Smooth muscle cell (in vitro differentiated cells): Measurements from ENCODE around the gene ANKRD33B. TPM values are rescaled to one million over a fixed set of nuclear protein-coding genes. Genes with fewer than 3 reads are reported as not detected.
A peak's percentile ranks its signal among the peaks of the same experiment; 100 is the strongest.

ENCODE experiments used
- DNase-seq: peaks from one replicate; lab custom pipeline; 2025; ENCODE audit not compliant: unreplicated experiment; lab: John Stamatoyannopoulos, UW
- H2AFZ ChIP-seq: fragments of 200-600 bp; sonication (generic); 2 replicates; pipeline ENCODE4 v1.6.0; 2016; ENCODE audit warnings: antibody characterized with exemption, low read depth, mild to moderate bottlenecking
- H3F3A ChIP-seq: fragments of 200-600 bp; sonication (generic); 2 replicates; pipeline ENCODE4 v1.6.0; 2017; ENCODE audit warnings: antibody characterized with exemption, low read depth
- H3K27ac ChIP-seq: fragments of 200-600 bp; sonication (generic); 2 replicates; pipeline ENCODE4 v1.5.1; 2016; ENCODE audit warnings: low read depth, mild to moderate bottlenecking
- H3K27me3 ChIP-seq: fragments of 200-600 bp; sonication (generic); 2 replicates; pipeline ENCODE4 v1.6.1; 2016; ENCODE audit warnings: low read depth, mild to moderate bottlenecking
- H3K36me3 ChIP-seq: fragments of 200-600 bp; sonication (generic); 2 replicates; pipeline ENCODE4 v1.5.1; 2016; ENCODE audit warnings: low read depth
- H3K4me1 ChIP-seq: fragments of 200-600 bp; sonication (generic); 2 replicates; pipeline ENCODE4 v1.5.1; 2016; ENCODE audit warnings: low read depth
- H3K4me2 ChIP-seq: fragments of 200-600 bp; sonication (generic); 2 replicates; pipeline ENCODE4 v1.6.0; 2016; ENCODE audit warnings: mild to moderate bottlenecking
- H3K4me3 ChIP-seq: fragments of 200-600 bp; sonication (generic); 2 replicates; pipeline ENCODE4 v1.5.1; 2016; ENCODE audit warnings: mild to moderate bottlenecking
- H3K79me2 ChIP-seq: fragments of 200-600 bp; sonication (generic); 2 replicates; pipeline ENCODE4 v1.6.0; 2016; ENCODE audit warnings: low read depth, mild to moderate bottlenecking
- H3K9ac ChIP-seq: fragments of 200-600 bp; sonication (generic); 2 replicates; pipeline ENCODE4 v1.6.0; 2016; ENCODE audit warnings: low read depth
- H3K9me3 ChIP-seq: fragments of 200-600 bp; sonication (generic); replicated peaks from 2 replicates; pipeline ENCODE4 v1.5.1; 2016; ENCODE audit warnings: low read depth
- H4K20me1 ChIP-seq: fragments of 200-600 bp; sonication (generic); 2 replicates; pipeline ENCODE4 v1.6.0; 2016; ENCODE audit warnings: low read depth
- CTCF ChIP-seq: fragments of 200-600 bp; sonication (generic); IDR thresholded peaks from 2 replicates; pipeline ENCODE4 v1.5.1; 2017; ENCODE audit warnings: borderline replicate concordance, mild to moderate bottlenecking, antibody characterized with exemption; ENCODE audit not compliant: insufficient read depth, poor library complexity, severe bottlenecking
- WGBS: methylation state at CpG from one replicate; pipeline ENCODE4 v1.1.7; 2016; ENCODE audit warnings: low lambda C conversion rate; 5-methylcytosine and 5-hydroxymethylcytosine counted together
- polyA plus RNA-seq: library from polyadenylated mRNA; unstranded; fragments of >200 nt; fragmentation: Nextera tagmentation; extraction: Ambion mirVana; gene quantifications from 2 replicates; pipeline ENCODE4 v1.2.1, GENCODE V29; 2016
- total RNA-seq: library from RNA; depleted of rRNA; stranded (reverse); fragments of >200 nt; gene quantifications from 2 replicates; pipeline ENCODE4 v1.2.3, GENCODE V29; 2014

The ANKRD33B gene
- total and polyA plus RNA-seq, 2 experiments from 2014 or later, result 1.2 to 2.2 TPM

- no peaks in the 10 kb centered on the region for H3K9me3 ChIP-seq
- H3K27ac ChIP-seq, result peak overlapping the region; percentile 66
- no peak for DNase-seq
- H3K4me2 ChIP-seq, result peak overlapping the region; percentile 78
- WGBS, result 51% methylated on average over 9 of the region's 9 CpGs
- no peak overlapping the region for H3K4me3 ChIP-seq
- peak; percentile 12 for TF ChIP-seq CTCF
- H3K9ac ChIP-seq, result no peak overlapping the region
- no peaks in the 10 kb centered on the region for H3K79me2 ChIP-seq
- H3K36me3 ChIP-seq, result no peaks in the 10 kb centered on the region
- H3F3A ChIP-seq, result no peaks in the 10 kb centered on the region
- H4K20me1 ChIP-seq, result no peaks in the 10 kb centered on the region
- H3K27me3 ChIP-seq, result no peaks in the 10 kb centered on the region
- peaks cover 13% of the 10 kb centered on the region for H3K4me1 ChIP-seq
- H2AFZ ChIP-seq, result no peak overlapping the region
These were observed 35.6 kb upstream of the ANKRD33B start for GRCh38 chr5:10528056-10528816.

GRCh38 chr5:10528827-10529226 lies 35.0 kb upstream of the ANKRD33B start:
- Histone ChIP-seq H4K20me1 (no peaks in the 10 kb centered on the region), H2AFZ (no peak overlapping the region), H3K27ac (no peak overlapping the region), H3K79me2 (no peaks in the 10 kb centered on the region), H3K4me3 (no peak overlapping the region), H3K4me1 (peaks cover 18% of the 10 kb centered on the region), H3K4me2 (no peak overlapping the region), H3K9ac (no peak overlapping the region), H3K27me3 (no peaks in the 10 kb centered on the region), H3K9me3 (no peaks in the 10 kb centered on the region), H3F3A (no peaks in the 10 kb centered on the region), H3K36me3 (no peaks in the 10 kb centered on the region)
- TF ChIP-seq CTCF, result no peak
- 92% methylated on average over 1 of the region's 1 CpG for WGBS
- no peak for DNase-seq

GRCh38 chr5:10530601-10531320 lies 33.1 kb upstream of the ANKRD33B start:
- H4K20me1 ChIP-seq, result no peaks in the 10 kb centered on the region
- peaks cover 14% of the 10 kb centered on the region for H3K4me1 ChIP-seq
- H3K4me2 ChIP-seq, result no peak overlapping the region
- no peaks in the 10 kb centered on the region for H3K9me3 ChIP-seq
- H3K4me3 ChIP-seq, result no peak overlapping the region
- H3K79me2 ChIP-seq, result no peaks in the 10 kb centered on the region
- no peak for TF ChIP-seq CTCF
- 98% methylated on average over 11 of the region's 11 CpGs for WGBS
- no peaks in the 10 kb centered on the region for H3F3A ChIP-seq
- H3K36me3 ChIP-seq, result no peaks in the 10 kb centered on the region
- no peaks in the 10 kb centered on the region for H3K27me3 ChIP-seq
- no peak overlapping the region for H2AFZ ChIP-seq
- no peak overlapping the region for H3K9ac ChIP-seq
- H3K27ac ChIP-seq, result no peak overlapping the region
- DNase-seq, result no peak
